Hypothalamus (tissue), 51 donors: ENCODE measurements around the gene ADAMTS9.

ENCODE experiments used
- DNase-seq, 51 donors: peaks; one replicate each; lab custom pipeline; 2025; lab: John Stamatoyannopoulos, UW

ADAMTS9 gene

GRCh38 chr3:64687086-64687780, 567 bp downstream of the ADAMTS9 start:
- DNase-seq = peak in 6 of 51 donors; percentile 18 to 55 (median 40)

GRCh38 chr3:64686446-64686908, 1.3 kb downstream of the ADAMTS9 start:
- DNase-seq = peak in 8 of 51 donors; percentile 11 to 55 (median 42)

GRCh38 chr3:64685800-64686445, 1.9 kb downstream of the ADAMTS9 start:
- DNase-seq = peak in 50 of 51 donors; percentile 12 to 90 (median 64)

GRCh38 chr3:64685331-64685799, 2.4 kb downstream of the ADAMTS9 start:
- peak in 27 of 51 donors; percentile 10 to 71 (median 37) for DNase-seq

- peak in 11 of 51 donors; percentile 4 to 51 (median 26) for DNase-seq
Observed at GRCh38 chr3:64684715-64685261, 3.0 kb downstream of the ADAMTS9 start.

- no peak for DNase-seq
Observed at GRCh38 chr3:64681827-64682226, 6.0 kb downstream of the ADAMTS9 start.

GRCh38 chr3:64681015-64681414, 6.8 kb downstream of the ADAMTS9 start:
- no peak for DNase-seq

- no peak for DNase-seq
Observed at GRCh38 chr3:64680334-64680733, 7.5 kb downstream of the ADAMTS9 start.

GRCh38 chr3:64677961-64678716, 9.7 kb downstream of the ADAMTS9 start:
- no peak for DNase-seq

- DNase-seq = no peak
Observed at GRCh38 chr3:64676831-64677230, 11.0 kb downstream of the ADAMTS9 start.

- no peak for DNase-seq
Observed at GRCh38 chr3:64675687-64676247, 12.0 kb downstream of the ADAMTS9 start.

GRCh38 chr3:64674591-64675076, 13.2 kb downstream of the ADAMTS9 start:
- DNase-seq = no peak

- no peak for DNase-seq
Observed at GRCh38 chr3:64673159-64673715, 14.6 kb downstream of the ADAMTS9 start.

- no peak for DNase-seq
Observed at GRCh38 chr3:64668582-64669510, 19.0 kb downstream of the ADAMTS9 start.

GRCh38 chr3:64667887-64668581, 19.8 kb downstream of the ADAMTS9 start:
- peak in 26 of 51 donors; percentile 1 to 44 (median 22) for DNase-seq

GRCh38 chr3:64667138-64667537, 20.7 kb downstream of the ADAMTS9 start:
- DNase-seq = no peak

- DNase-seq = no peak
Observed at GRCh38 chr3:64666171-64666588, 21.6 kb downstream of the ADAMTS9 start.

- no peak for DNase-seq
Observed at GRCh38 chr3:64664397-64664796, 23.4 kb downstream of the ADAMTS9 start.
